Coronary artery (tissue), 2 donors: ENCODE measurements around the gene NPFFR2.

Experiments
- DNase-seq: peaks from one replicate; pipeline ENCODE4 v3.0.0-alpha.2; 2017; ENCODE audit warnings: low spot score
- H3K27ac ChIP-seq, 2 donors: fragments of 200-600 bp; sonication (generic); one replicate each; pipeline ENCODE4 v1.5.1; 2016 to 2019
- H3K4me3 ChIP-seq: fragments of 200-600 bp; sonication (generic); 2 replicates; pipeline ENCODE4 v1.5.1; 2016; ENCODE audit warnings: mild to moderate bottlenecking, moderate library complexity
- CTCF ChIP-seq: fragments of 200-600 bp; sonication (generic); IDR thresholded peaks from one replicate; pipeline ENCODE4 v1.5.1; 2019; ENCODE audit warnings: antibody characterized with exemption

The NPFFR2 gene

GRCh38 chr4:72186714-72187113 is 154.9 kb downstream of the NPFFR2 start:
- H3K27ac ChIP-seq: no peak overlapping the region
- no peak overlapping the region for H3K4me3 ChIP-seq
- TF ChIP-seq CTCF: no peak
- no peak for DNase-seq

GRCh38 chr4:72194046-72194445 is 162.2 kb downstream of the NPFFR2 start:
- no peak overlapping the region for H3K4me3 ChIP-seq
- TF ChIP-seq CTCF: no peak
- no peak overlapping the region for H3K27ac ChIP-seq
- no peak for DNase-seq

- no peak for DNase-seq
- Histone ChIP-seq H3K4me3 (no peak overlapping the region), H3K27ac (no peak overlapping the region)
Measured at GRCh38 chr4:72194453-72194852, 162.7 kb downstream of the NPFFR2 start.

More at GRCh38 chr4:72194453-72194852, 162.7 kb downstream of the NPFFR2 start:
- no peak for TF ChIP-seq CTCF
